Astrocyte of the spinal cord (primary cell): Measurements from ENCODE around the gene RABEP2.

Experiments
- DNase-seq: peaks from one replicate; pipeline ENCODE4 v3.0.0; 2011; ENCODE audit warnings: low read depth, low spot score
- H3K4me3 ChIP-seq: 2 replicates; pipeline ENCODE4 v1.5.1; 2011; ENCODE audit warnings: low read depth, mild to moderate bottlenecking, low read length, moderate library complexity
- CTCF ChIP-seq: IDR thresholded peaks from 2 replicates; pipeline ENCODE4 v1.5.1; 2012; ENCODE audit warnings: low read depth, mild to moderate bottlenecking, low read length, inconsistent platforms
- in situ Hi-C: cut with HindIII; loops from 2 replicates; pipeline ENCODE4 v1.10.0; 2017; ENCODE audit warnings: low sequenced_read_pairs

The RABEP2 gene

GRCh38 chr16:28899882-28900590 lies 25.0 kb downstream of the RABEP2 start:
- DNase-seq = no peak
- TF ChIP-seq CTCF = no peak
- in situ Hi-C loops = no loop called here
- no peak overlapping the region for H3K4me3 ChIP-seq

- no peak overlapping the region for H3K4me3 ChIP-seq
- no peak for TF ChIP-seq CTCF
- in situ Hi-C loops = no loop called here
Observed at GRCh38 chr16:28898942-28899341, 26.1 kb downstream of the RABEP2 start.

GRCh38 chr16:28898266-28898665 lies 26.8 kb downstream of the RABEP2 start:
- no peak for DNase-seq
- in situ Hi-C loops = no loop called here
- no peak overlapping the region for H3K4me3 ChIP-seq
- no peak for TF ChIP-seq CTCF

More at GRCh38 chr16:28898942-28899341, 26.1 kb downstream of the RABEP2 start:
- no peak for DNase-seq

GRCh38 chr16:28897826-28898225 lies 27.2 kb downstream of the RABEP2 start:
- no peak for TF ChIP-seq CTCF
- DNase-seq = no peak
- no peak overlapping the region for H3K4me3 ChIP-seq
- in situ Hi-C loops = no loop called here

- DNase-seq = no peak
- in situ Hi-C loops = no loop called here
- no peak for TF ChIP-seq CTCF
Observed at GRCh38 chr16:28895609-28896008, 29.4 kb downstream of the RABEP2 start.

GRCh38 chr16:28893291-28893690 lies 31.7 kb downstream of the RABEP2 start:
- no peak for TF ChIP-seq CTCF
- in situ Hi-C loops = no loop called here
- no peak for DNase-seq

More at GRCh38 chr16:28895609-28896008, 29.4 kb downstream of the RABEP2 start:
- no peak overlapping the region for H3K4me3 ChIP-seq

More at GRCh38 chr16:28893291-28893690, 31.7 kb downstream of the RABEP2 start:
- H3K4me3 ChIP-seq = no peak overlapping the region
